ENCODE measurements around the gene KRT82.

- TF ChIP-seq CTCF (IDR thresholded peaks at IDR 0.05; ENCODE audit: poor library complexity) (no peak), EZH2phosphoT487 (IDR thresholded peaks at IDR 0.05; ENCODE audit: low read depth, severe bottlenecking, unreplicated experiment) (no peak), EZH2 (IDR thresholded peaks at IDR 0.05; ENCODE audit: borderline replicate concordance) (no peak)
These were observed 37.6 kb downstream of the KRT82 start for GRCh38 chr12:52368508-52368907.

All from hepatocyte (in vitro differentiated cells).